GM21447 (cell line): ENCODE measurements around the gene ATP5MG.
"Not testable (repeated sequence)": the region's sequence is repeated elsewhere in the genome, so short reads cannot be mapped to it uniquely, and the experiment has no call there.

Experiments used
- ATAC-seq: cut with Tn5 transposase; IDR thresholded peaks from one replicate; pipeline ENCODE4 v1.9.1; 2021; ENCODE audit not compliant: unreplicated experiment

ATP5MG gene

DNA sequence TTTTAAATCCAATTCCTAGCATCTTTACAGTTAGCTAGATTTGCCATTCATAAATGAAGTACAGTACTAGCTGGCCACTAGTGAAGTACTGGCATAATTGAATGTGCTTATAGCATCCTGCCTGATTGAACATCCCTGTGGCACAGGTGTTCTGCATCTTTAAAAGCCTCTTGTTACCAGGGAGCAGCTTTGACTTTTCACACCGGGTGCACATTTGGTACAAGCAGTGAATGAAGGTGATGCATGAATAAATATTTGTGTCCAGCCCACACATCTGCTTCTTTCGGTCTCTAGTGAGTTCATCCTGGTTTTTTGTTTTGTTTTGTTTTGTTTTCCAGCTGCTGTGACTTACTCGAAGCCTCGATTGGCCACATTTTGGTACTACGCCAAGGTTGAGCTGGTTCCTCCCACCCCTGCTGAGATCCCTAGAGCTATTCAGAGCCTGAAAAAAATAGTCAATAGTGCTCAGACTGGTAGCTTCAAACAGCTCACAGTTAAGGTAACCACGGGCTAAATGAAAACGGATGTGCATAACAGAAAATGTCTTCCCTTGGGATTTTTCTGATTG is 5.3 kb downstream of the ATP5MG start:
- no peak for ATAC-seq

DNA sequence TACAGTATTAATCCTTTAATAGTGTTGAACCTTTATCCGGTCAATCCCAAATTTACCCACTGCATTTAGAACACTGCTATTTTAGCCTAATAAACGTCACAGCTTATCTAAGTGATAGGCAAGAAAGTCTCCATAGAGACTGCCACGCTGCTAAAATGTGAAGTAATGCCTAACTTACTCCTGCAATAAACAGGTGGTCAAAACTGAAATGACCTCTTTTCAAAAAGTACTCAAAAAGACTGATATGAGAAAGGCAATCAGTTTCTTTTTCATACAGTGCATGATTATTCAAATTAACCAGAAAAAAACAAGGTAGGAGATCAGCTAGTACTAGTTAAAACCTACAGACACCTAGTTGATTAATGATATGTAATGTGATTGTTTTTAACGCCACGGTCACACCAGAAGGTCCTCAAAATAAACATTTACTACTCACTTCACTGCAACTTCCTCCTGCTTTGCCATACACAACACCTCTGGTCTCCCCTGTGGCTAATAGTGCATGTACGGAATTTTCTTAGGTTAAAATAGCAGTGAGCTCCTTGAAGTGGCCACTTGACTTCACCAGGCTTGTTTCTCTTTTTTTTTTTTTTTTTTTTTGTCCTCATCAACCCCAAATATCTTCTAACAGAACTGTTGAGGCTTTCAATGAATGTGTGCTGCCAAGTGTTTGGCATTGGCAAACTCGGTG is 8.8 kb downstream of the ATP5MG start:
- ATAC-seq: peak; percentile 56

DNA sequence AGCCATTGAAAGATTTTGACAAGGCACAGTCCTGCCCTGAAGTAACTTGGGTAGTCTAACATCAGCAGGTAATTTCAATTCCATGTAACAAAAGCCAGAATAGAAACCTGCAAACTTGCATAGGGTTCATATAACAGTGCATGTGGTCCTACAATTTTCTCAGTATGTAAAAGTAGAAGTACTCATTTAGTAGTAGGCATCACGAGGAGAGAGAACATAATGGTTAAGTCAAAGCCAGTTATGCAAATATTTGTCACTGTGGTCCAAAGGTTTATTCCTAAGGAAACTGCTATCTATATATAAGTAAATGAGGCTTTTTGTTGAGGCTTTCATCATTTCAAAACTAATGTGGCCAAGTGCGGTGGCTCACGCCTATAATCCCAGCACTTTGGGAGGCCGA is 10.1 kb downstream of the ATP5MG start:
- ATAC-seq: no peak

DNA sequence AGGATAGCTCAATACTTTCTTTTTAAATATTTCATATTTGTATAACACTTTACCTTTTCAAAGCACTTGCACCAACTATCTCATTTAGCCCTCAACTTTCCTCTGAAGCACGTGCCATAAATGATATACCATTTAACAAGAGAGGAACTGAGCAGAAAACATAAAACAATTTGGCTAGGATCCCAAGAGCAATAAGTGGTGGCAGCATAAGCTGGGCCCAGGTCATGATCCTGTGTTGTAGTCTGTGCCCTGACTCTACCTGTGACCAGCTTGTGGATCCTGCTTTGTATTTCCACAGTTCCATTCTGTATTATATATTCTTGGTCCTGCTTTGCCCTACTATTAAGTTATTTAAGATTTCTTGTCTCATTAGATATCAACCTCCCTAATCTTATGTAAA is 11.5 kb downstream of the ATP5MG start:
- no peak for ATAC-seq

DNA sequence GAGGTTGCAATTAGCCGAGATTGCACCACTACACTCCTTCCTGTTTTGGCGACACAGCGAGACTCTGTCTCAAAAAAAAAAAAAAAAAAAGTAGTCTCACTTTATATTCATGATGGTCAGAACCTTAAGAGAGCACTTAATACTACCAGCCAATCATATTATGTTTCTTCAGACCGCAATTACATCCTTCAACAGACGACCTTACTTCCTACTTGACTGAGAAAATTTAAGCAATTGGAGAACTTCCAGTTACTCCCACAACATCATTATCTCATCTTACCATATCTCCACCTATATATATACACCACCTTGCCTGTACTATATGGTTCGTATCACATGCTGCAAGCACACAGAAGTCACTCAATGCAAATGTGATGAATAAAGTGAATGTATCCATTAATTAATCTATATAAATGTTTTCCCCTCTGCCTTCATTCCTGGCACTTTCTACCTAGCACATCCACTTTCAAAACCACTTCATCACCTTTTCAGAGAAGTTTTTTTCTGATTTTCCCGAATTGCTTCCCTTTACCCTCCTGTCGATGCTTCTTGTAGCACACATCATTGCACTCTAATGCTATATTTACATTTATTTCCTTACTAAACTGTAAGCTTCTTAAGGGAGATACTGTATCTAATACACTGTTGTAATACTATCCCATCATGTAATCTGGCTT is 13.8 kb downstream of the ATP5MG start:
- ATAC-seq: no peak

DNA sequence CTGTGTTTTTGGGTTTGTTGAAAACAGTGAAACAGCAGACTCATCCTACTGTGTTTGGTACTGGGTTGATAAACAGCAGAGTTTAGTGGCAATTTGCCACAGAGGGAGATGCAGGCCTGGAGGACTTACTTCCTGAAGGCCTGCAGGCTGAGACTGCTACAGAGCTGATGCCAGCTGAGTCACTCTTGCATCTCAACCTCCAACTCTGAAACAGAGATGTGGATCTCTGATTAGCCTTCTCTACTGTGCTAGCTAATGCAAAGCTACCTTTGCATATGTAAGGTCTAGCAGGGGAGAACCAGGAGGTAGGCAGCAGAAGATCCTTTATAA is 14.3 kb downstream of the ATP5MG start:
- ATAC-seq: no peak

DNA sequence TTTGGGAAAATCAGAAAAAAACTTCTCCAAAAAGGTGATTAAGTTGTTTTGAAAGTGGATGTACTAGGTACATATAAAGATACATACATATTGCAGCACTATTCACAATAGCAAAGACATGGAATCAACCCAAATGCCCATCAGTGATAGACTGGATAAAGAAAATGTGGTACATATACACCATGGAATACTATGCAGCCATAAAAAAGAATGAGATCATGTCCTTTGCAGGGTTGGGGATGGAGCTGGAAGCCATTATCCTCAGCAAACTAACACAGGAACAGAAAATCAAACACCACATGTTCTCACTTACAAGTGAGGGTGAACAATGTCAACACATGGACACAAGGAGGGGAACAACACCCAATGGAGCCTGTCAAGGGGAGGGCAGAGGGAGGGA is 15.5 kb downstream of the ATP5MG start:
- not testable (repeated sequence) for ATAC-seq

DNA sequence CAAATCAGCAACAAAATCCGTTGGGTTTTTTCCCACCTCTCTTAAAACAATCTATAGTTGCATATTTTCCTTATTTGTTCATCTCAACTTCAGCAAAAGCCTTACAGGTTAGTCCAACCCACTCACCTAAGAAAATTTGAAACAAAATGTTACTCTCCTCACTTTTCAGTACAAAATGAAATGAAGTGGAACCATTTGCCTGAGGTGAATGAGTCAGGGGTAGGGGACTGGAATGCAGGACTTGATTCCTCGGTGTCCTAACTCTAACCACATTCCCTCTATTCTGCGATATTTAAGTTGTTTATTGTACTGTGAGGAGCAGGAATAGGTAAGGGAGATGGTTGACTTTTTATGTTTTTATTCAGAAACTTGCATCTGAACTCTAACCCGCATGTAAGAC is 16.4 kb downstream of the ATP5MG start:
- ATAC-seq: no peak

DNA sequence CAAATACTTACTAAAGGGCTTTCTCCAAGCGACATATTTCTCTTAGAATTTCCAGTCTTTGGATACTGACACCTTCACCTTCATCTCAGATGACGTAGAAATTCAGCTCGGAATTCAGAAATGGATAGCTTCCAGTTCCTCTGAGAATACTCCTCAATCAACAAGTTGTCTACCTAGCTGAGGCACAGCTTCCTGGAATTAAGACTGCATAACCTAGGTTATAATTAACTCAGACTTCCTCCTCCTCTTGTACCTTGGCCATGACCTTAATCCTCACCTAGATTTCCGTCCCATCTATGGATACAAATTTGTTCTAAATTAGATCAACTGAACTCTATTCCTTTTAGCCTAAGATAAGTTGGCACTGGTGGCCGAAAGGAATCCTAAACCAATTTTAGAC is 17.4 kb downstream of the ATP5MG start:
- no peak for ATAC-seq

DNA sequence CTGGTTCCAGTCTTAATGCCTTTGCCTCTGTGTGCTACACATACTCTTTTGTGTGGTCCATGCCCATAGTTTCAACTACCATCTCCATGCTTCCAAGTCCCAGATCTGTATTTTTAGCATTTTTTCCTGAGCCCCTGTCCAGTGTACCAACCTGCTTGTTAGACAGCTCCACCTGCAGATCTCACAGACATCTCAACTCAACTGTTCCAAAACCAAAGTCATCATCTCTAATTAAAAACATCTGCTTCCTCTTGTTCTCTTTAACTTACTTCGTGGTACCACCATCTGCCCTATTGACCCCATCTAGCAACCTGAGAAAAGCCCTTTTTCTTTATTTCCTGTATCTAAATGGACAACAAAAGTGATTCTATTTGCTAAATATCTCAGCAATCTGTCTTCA is 26.3 kb downstream of the ATP5MG start:
- no peak for ATAC-seq

DNA sequence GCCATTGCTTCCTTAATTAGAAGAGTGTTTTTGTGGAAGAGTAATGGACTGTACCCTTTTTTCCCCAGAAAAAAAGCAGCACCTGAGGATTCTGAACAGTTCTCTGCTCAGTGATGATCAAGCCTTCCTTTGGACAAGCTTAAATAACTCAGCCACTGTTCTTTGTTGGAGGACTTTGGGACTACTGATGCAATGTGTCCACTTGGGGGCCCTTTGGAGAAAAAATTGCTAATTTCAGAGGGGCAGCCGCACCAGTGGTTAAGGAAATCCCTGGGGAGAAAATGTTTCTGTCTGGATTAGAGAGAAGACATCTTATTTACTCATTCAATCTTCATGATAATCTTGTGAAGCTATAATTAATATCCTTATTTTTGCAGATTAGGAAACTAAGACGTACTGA is 29.6 kb downstream of the ATP5MG start:
- no peak for ATAC-seq

DNA sequence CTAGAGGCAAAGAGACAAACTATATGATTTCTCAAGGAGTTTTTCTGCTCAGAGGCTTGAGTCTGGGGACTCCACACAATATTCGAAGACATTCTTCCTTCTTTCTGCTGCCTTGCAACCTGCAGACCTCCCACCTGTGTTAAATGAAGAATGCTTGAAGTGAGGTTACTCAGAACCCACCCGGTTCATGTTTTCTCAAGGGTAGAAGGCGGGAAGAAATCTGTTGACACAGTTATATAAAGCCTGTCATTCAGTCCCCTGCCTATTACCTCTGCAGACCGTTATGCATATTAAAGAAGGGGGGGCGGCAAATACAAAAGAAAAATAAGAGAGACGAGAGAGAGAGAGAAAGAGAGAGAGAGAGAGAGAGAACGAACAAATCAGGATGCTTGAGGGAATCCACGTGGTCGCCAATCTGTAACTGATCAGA is 32.7 kb downstream of the ATP5MG start:
- no peak for ATAC-seq

DNA sequence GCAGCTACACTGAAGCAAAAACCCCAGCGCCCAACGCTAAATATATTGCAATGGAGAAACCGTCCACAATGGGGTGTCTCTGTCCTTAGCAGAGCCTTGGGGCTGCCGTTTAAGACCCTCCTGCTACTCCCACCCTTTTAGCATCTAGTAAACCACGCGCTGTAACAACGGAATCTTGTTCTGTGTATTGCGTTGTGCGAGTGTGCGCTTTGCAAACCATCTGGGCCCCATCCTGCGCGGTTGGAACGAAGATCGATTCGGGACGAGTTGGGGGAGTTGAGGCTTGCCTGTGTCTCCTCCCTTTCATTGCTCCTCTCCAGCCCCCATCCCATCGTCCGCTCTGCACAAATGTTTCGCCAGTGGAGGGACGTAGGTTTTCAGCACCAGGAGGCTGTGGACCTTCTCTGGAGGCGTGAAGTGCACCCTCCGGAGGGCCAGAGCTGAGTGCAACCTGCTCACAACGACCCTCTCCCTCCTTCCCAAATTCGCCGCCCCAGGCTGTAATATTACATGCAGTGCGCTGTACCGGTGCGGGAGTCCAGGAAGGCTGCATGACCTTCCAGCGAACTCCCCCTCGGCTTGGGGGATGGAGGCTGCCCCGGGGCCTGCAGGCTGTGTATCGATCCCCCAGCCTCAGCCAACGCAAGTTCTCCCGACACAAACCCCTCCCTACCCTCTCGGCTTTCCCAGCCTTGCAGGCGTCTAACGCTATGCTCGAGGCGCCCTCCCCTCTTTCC is 33.3 kb downstream of the ATP5MG start:
- ATAC-seq: no peak

DNA sequence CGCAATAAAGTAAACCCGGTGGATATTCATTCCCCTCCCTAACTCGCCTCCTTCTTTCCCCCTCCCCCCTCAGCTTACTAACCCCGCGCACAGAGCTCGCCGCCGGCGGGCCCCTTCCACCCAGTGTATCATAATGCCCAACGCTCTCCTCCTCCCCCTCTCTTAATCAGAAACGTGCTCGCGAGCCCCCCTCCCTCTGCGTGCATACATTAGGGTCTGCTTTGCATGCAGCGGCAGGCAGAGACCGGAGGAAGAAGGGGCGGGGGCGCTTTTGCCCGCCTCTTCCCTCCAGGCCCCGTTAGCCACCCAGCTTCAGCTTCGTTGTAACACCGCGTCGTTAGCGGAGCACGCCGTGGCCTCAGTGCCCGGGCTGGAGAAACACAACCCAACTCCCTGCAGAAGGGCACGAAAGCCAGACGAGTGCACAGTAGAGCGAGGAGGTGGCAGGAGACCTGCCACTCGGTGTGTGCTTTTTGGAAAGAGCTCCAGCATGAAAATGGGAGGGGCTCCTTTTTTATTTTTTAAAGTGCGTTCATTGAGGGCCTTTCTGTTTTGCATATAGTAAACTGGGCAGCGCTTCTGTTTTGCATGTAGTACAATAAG is 34.0 kb downstream of the ATP5MG start:
- peak; percentile 23 for ATAC-seq

DNA sequence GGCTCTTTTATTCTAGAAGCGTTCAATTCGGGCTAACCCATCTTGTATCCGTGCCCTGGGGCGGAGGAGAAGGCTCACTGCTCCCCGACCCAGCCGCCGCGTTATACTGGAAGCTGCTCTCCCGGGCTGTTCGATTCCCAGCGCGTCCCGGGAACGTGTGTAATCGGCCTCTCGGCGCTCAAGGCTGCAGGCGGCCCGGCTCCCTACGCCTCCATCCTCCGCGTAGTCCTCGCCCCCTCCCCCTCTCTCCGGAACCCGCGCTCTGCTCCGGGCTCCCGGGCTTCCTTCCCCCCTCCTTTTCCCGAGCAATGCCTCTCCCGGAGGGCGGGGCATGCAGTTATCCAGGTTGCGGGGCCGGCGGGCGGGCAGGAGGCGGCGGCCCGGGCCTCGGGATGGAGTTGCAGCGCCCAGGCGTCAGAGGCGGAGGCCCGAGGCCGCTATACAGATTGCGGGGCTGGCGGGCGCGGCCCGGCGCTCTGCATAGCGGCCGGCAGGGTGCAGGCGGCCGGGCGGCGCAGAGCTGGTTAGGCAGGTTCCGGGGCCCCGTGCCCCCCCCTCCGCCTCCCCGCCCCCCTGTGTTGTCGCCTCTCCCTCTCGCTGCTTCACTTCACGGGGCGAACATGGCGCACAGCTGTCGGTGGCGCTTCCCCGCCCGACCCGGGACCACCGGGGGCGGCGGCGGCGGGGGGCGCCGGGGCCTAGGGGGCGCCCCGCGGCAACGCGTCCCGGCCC is 34.7 kb downstream of the ATP5MG start, which contains the start of gene KMT2A:
TSS of gene KMT2A (plus strand) at position 600 of the 732 bp plus-strand sequence. CDS start at position 621, 21 bp downstream.
- ATAC-seq: peak; percentile 34

DNA sequence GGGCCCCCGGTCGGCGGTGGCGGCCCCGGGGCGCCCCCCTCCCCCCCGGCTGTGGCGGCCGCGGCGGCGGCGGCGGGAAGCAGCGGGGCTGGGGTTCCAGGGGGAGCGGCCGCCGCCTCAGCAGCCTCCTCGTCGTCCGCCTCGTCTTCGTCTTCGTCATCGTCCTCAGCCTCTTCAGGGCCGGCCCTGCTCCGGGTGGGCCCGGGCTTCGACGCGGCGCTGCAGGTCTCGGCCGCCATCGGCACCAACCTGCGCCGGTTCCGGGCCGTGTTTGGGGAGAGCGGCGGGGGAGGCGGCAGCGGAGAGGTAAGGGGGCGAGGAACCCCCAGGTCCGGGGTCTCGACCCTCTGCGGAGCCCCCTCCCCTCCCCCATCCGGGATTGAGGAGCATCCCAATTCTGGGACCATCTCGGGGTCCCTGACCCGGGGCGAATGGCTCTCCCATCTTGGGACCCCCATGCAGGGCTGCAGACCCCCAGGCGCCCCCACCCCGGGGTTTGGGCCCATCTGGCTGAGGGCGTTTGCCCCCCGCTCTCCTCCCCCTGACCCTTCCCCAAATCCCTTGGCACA is 35.3 kb downstream of the ATP5MG start:
- ATAC-seq: peak; percentile 2

DNA sequence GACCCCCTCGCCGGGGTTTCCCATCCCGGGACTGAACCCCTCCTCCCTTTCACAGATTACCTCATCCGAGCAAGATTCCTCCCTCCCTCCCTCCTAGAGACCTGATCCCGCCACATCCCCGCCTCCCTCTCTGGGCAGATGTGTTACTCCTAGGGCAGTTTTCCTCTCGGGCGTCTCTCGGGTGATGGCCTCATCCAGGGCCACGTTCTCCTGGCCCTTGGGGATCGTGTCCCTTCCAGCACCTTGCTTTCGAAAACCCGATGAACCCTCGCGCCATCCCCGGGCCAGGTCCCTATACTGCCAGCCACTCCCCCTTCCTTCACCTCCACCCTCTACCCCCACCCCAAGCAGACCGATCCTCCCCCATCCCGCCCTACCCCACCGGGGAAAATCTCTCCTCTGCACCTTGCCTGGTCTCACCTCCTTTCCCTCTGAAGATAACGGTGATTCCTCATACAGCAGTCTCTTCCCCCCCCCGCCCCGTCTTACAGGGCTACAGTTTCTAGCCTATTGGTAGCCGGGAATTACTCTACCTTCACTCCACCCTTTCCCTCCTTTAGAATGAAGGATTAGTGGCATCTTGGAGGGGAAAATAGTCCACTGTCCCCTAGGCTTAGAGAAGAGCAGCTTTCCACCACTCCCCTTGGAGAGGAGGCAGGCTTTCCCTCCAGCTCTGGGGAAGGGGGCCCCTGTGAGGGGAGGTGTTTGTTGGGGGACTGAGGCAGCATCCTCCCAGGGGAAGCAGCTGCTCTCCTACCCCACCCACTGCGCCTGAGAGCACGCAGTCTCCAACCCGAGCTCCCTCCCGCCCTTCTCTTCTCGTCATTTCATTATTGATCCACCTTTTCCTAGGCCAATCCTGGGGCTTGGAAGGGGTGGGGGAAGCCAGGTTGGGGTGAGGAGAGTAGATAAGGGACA is 36.1 kb downstream of the ATP5MG start:
- no peak for ATAC-seq

DNA sequence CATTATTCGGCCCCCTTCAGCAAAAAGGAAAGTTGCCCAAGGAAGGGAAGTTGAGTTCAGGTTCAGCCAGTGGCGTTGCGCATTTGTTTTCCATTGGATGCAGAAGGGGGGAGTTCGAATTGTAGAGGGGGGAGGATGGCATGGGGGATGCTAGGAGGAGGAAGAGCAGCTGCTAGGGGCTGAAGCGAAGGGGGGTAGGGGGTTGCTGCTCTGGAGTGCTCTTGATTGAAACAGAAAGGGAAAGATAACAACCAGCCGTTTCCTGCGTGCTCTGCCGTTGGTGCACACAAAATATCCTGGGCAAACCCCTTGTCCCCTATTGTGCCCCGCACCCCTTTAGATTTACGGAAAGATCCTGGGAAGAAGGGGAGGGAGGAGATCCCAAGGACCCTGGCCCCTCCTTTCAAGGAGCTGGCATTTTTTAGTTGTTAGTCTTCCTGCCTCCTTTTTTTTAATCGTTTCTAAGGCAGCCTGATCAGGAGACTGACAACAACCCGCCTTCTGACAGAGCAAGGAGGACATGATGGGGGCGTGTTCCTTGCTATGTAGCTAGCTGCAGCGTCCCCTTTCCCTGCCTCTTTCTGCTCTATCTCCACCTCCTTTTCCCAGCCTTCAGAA is 37.0 kb downstream of the ATP5MG start:
- no peak for ATAC-seq

DNA sequence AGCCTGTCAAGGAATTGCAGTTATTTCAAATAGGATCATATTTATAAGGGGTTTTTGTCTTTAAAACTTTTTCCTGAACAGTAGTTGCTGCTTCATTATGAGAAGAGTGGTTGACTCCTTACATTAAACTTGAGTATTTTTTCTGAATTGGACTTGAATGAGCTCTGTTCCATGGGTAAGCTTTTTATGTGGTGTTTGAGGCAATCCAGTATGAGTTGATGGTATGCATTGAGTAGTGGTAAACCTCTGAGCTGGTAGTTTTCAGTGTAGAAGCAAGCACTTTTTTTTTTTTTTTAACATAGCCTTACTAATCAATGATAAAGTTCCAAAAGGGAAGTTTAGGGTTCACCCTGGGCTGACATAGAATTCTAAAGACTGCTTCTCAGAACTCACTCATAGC is 38.2 kb downstream of the ATP5MG start:
- no peak for ATAC-seq
